ENCODE measurements around the gene MYRIP. TPM values are rescaled to one million over a fixed set of nuclear protein-coding genes. Genes with fewer than 3 reads are reported as not detected.
"Not testable (repeated sequence)": the region's sequence is repeated elsewhere in the genome, so short reads cannot be mapped to it uniquely, and the experiment has no call there.

Gene MYRIP
- total RNA-seq, 1 experiment from 2014 or later: 0.11 TPM

DNA sequence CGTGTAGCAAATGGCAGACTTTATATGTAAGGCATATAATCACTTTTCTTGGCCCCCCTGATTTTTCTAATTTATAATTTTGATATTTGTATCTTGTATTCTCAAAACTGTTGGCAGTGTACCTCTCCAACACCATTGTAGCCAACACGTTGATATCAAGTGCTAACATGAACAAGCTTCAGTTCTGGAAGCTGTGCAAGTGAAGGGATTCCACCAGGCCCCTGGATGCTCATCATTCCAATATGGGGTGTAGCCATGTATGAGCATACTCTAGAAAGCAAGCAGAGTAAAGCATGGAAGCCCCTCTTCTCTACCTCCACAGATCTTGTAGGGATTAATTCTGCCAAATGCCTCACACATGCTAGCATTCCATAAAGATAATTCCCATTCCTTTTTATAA lies 211.3 kb downstream of the MYRIP start:
- H3K4me3 ChIP-seq: no peak overlapping the region
- no peak overlapping the region for H3K27ac ChIP-seq
- no peaks in the 10 kb centered on the region for H3K4me1 ChIP-seq (replicated peaks)
- no peak for DNase-seq (ENCODE audit: low read depth in 1 of 2, low spot score in 2 of 2)
- no peaks in the 10 kb centered on the region; the same call in 1 of the 2 replicates for H3K9me3 ChIP-seq (replicated peaks)
- no peaks in the 10 kb centered on the region for H3K27me3 ChIP-seq (replicated peaks)
- H3K36me3 ChIP-seq: no peaks in the 10 kb centered on the region

DNA sequence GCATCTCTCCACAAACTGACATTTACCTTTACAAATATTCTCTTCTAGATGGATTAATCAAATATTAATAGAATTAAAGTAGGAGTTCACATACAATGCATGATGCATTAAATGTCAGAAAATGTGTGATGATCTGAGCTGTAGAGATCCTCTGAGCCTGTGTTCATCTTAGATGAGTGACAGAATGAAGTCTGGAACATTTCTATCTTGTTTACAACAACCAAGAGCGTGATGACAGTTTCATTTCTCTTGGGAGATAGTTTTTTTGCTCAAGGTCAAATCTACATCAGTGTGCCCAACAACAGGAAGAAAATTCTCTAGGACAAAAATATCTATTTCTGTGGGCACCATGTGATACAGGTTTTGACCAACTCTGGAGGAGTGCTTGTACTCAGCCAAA lies 211.9 kb downstream of the MYRIP start:
- no peak for DNase-seq (ENCODE audit: low read depth in 1 of 2, low spot score in 2 of 2)
- no peak overlapping the region for H3K4me3 ChIP-seq
- no peaks in the 10 kb centered on the region for H3K4me1 ChIP-seq (replicated peaks)
- no peak overlapping the region for H3K27ac ChIP-seq
- no peaks in the 10 kb centered on the region for H3K36me3 ChIP-seq
- H3K27me3 ChIP-seq (replicated peaks): no peaks in the 10 kb centered on the region
- H3K9me3 ChIP-seq (replicated peaks): no peaks in the 10 kb centered on the region; the same call in 1 of the 2 replicates

DNA sequence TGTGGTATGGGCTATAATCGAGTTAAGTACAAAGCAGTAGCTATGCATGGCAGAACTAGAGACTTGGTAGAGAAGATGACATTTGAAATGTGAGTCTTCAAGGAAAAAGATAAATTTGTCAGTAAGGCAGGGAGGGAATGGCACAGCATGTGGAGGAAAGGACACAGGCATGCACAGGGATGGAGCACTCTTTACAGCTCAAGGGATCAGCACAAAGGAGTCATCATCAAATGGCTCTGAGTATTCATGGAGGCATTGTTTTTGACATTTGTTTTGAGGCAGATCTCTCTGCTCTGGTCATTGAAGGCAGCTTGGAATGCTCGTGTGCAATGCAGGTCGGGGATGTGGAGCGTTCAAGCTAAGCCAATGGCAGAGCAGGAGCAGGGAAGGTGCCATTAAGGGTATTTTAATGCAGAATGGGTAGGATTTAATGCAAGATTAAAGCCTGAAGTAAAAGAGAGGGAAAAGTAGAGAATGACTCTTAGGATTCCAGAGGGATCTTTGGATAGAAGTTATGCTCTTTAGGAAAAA lies 213.0 kb downstream of the MYRIP start:
- Histone ChIP-seq H3K27me3 (replicated peaks) (no peaks in the 10 kb centered on the region), H3K27ac (no peak overlapping the region), H3K4me3 (no peak overlapping the region), H3K36me3 (no peaks in the 10 kb centered on the region), H3K4me1 (replicated peaks) (no peaks in the 10 kb centered on the region), H3K9me3 (replicated peaks) (no peaks in the 10 kb centered on the region; the same call in 1 of the 2 replicates)
- DNase-seq (ENCODE audit: low read depth in 1 of 2, low spot score in 2 of 2): no peak

DNA sequence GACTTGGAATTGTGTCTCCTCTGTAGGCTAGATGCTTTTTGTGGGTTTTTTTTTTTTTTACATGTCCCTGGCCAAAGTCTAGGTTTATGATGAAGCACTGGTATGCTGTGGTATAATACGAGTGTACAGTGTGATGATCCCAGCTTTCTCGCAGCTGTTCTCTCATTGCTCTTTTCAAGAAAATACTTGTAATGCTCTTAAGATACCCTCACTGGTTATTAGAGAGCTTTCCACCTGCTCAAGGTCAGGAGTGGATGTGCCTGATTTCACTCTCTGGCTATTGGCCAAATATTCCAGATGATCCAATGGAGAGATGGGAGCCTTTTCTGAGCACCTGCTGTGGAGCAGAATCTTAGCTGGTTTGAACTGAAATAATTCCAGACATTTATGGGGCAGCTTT lies 215.1 kb downstream of the MYRIP start:
- Histone ChIP-seq H3K4me1 (replicated peaks) (no peaks in the 10 kb centered on the region), H3K27me3 (replicated peaks) (no peaks in the 10 kb centered on the region), H3K4me3 (no peak overlapping the region), H3K27ac (no peak overlapping the region), H3K9me3 (replicated peaks) (no peaks in the 10 kb centered on the region; the same call in 1 of the 2 replicates), H3K36me3 (no peaks in the 10 kb centered on the region)
- DNase-seq (ENCODE audit: low read depth in 1 of 2, low spot score in 2 of 2): no peak

- H3K27ac ChIP-seq; DNase-seq (ENCODE audit: low read depth in 1 of 2, low spot score in 2 of 2); H3K4me3 ChIP-seq; H3K36me3 ChIP-seq; H3K27me3 ChIP-seq (replicated peaks); H3K9me3 ChIP-seq (replicated peaks); H3K4me1 ChIP-seq (replicated peaks): not testable (repeated sequence)
These were observed 216.5 kb downstream of the MYRIP start for GRCh38 chr3:40025892-40026291.

DNA sequence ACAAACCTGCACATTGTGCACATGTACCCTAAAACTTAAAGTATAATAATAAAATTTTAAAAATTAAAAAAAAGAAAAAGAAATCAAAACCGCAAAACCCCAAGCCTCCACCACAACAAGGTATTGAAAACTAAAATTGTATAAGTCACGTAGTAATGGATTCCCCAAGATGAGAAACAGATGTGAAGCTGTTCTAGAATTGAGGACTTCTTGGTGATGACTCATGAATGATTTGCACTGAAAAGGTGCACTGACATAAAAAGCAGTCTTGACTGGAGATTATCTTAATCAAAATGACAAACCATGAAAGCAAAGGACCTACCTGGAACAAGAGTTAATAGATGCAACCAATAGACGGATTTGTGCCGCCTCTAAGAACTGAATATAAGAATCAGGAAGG lies 225.8 kb downstream of the MYRIP start:
- Histone ChIP-seq H3K27me3 (replicated peaks) (no peaks in the 10 kb centered on the region), H3K4me1 (replicated peaks) (no peaks in the 10 kb centered on the region), H3K9me3 (replicated peaks) (no peaks in the 10 kb centered on the region), H3K27ac (no peak overlapping the region), H3K4me3 (no peak overlapping the region), H3K36me3 (no peaks in the 10 kb centered on the region)
- DNase-seq (ENCODE audit: low read depth in 1 of 2, low spot score in 2 of 2): no peak

DNA sequence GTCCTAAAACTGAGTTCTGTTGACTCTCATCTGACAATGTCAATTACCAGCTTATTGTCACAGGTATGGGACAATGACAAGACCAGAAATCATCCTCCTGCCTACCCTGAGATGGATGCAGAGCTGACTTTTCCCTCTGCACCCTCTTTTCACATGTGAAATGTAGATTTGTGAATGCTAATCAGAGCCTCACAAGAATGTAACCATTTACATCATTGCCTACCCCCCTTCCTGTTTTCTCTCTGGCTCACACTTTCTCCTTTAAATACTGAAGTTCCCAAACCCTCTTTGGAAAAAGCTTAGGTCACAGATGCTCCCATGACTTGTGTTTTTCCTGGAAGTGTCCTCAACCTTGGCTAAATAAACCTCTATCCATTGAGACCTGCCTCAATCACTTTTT lies 228.2 kb downstream of the MYRIP start:
- no peak overlapping the region for H3K27ac ChIP-seq
- DNase-seq (ENCODE audit: low read depth in 1 of 2, low spot score in 2 of 2): no peak
- H3K36me3 ChIP-seq: no peaks in the 10 kb centered on the region
- H3K27me3 ChIP-seq (replicated peaks): no peaks in the 10 kb centered on the region
- H3K4me3 ChIP-seq: no peak overlapping the region
- no peaks in the 10 kb centered on the region for H3K4me1 ChIP-seq (replicated peaks)
- H3K9me3 ChIP-seq (replicated peaks): no peaks in the 10 kb centered on the region

GRCh38 chr3:40042752-40043443 lies 233.5 kb downstream of the MYRIP start:
- no peaks in the 10 kb centered on the region for H3K36me3 ChIP-seq
- no peak overlapping the region for H3K27ac ChIP-seq
- 0 out of 2 replicates have a peak, but pooled peaks cover 3% of the 10 kb centered on the region for H3K4me1 ChIP-seq (replicated peaks)
- no peak for DNase-seq (ENCODE audit: low read depth in 1 of 2, low spot score in 2 of 2)
- no peaks in the 10 kb centered on the region for H3K27me3 ChIP-seq (replicated peaks)
- H3K9me3 ChIP-seq (replicated peaks): no peaks in the 10 kb centered on the region
- H3K4me3 ChIP-seq: no peak overlapping the region

DNA sequence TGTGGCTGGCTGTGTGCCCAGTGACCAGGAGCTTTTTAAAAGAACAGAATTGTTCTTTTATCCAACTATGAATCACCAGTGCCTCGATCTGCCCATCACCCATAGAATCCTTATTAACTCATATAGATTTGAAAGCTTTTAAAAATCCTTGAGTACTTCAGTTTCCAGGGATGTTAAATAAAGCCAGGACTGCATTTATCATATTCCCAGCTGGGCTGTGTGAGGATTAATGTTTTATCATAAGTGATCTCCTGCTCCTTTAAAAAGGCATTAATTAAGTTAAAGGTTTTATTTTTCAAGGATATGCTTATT lies 234.0 kb downstream of the MYRIP start:
- no peak for DNase-seq (ENCODE audit: low read depth in 1 of 2, low spot score in 2 of 2)
- no peak overlapping the region for H3K27ac ChIP-seq
- 0 out of 2 replicates have a peak, but pooled peaks cover 3% of the 10 kb centered on the region for H3K4me1 ChIP-seq (replicated peaks)

GRCh38 chr3:40044487-40044886 lies 235.1 kb downstream of the MYRIP start:
- no peak overlapping the region for H3K27ac ChIP-seq
- H3K4me3 ChIP-seq: no peak overlapping the region
- DNase-seq (ENCODE audit: low read depth in 1 of 2, low spot score in 2 of 2): peak in 1 of 2 experiments; percentile 21

More for the DNA sequence above, 234.0 kb downstream of the MYRIP start:
- H3K4me3 ChIP-seq: no peak overlapping the region
- H3K9me3 ChIP-seq (replicated peaks): no peaks in the 10 kb centered on the region
- no peaks in the 10 kb centered on the region for H3K27me3 ChIP-seq (replicated peaks)
- H3K36me3 ChIP-seq: no peaks in the 10 kb centered on the region

DNA sequence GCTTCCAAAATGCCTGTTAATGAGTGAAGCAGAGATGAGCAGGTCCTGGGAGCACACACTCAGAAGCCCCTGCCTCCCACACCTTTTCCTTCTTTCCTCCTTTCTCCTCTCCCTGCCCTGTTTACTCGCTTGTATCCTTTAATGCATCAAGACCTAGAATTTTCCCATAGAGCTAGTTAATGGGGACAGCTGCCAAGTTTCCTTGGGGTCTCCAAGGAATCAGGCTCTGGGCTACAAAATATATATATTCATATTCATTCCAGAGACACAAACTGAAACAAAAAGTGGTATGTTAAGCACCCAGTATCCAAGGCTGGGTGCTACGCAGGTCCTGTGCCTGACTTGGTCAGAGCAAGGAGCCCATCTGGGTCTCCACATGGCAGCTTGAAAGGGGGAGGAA lies 235.6 kb downstream of the MYRIP start:
- no peak overlapping the region for H3K4me3 ChIP-seq
- DNase-seq (ENCODE audit: low read depth in 1 of 2, low spot score in 2 of 2): no peak
- H3K36me3 ChIP-seq: no peaks in the 10 kb centered on the region
- H3K27me3 ChIP-seq (replicated peaks): no peaks in the 10 kb centered on the region
- no peak overlapping the region for H3K27ac ChIP-seq
- H3K9me3 ChIP-seq (replicated peaks): no peaks in the 10 kb centered on the region
- 0 out of 2 replicates have a peak, but pooled peaks cover 3% of the 10 kb centered on the region for H3K4me1 ChIP-seq (replicated peaks)

More at GRCh38 chr3:40044487-40044886, 235.1 kb downstream of the MYRIP start:
- H3K27me3 ChIP-seq (replicated peaks): no peaks in the 10 kb centered on the region
- H3K4me1 ChIP-seq (replicated peaks): 0 out of 2 replicates have a peak, but pooled peaks cover 3% of the 10 kb centered on the region
- no peaks in the 10 kb centered on the region for H3K36me3 ChIP-seq
- no peaks in the 10 kb centered on the region for H3K9me3 ChIP-seq (replicated peaks)

DNA sequence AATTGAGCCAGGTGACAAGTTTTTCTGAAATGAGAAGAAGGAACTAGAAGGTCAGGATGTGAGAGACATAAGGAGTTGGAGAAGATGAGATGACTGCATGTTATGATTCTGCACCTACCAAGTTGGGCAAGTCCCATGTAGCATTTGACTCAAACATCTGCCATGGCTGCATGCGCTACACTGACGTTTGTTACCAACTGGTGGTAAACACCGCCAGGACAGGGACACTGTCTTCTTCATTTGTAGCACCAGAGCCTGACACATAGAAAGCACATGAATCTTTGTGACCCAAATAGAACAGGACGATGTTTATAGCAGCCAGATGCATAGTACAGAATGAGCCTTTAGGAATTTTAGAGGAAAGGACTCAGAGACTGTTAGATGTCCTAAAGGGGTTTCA lies 236.7 kb downstream of the MYRIP start:
- Histone ChIP-seq H3K4me3 (no peak overlapping the region), H3K36me3 (no peaks in the 10 kb centered on the region), H3K27ac (no peak overlapping the region), H3K4me1 (replicated peaks) (0 out of 2 replicates have a peak, but pooled peaks cover 3% of the 10 kb centered on the region), H3K27me3 (replicated peaks) (no peaks in the 10 kb centered on the region), H3K9me3 (replicated peaks) (no peaks in the 10 kb centered on the region)
- DNase-seq (ENCODE audit: low read depth in 1 of 2, low spot score in 2 of 2): no peak

- H3K27ac ChIP-seq: no peak overlapping the region
- H3K4me3 ChIP-seq: no peak overlapping the region
- no peak for DNase-seq (ENCODE audit: low read depth in 1 of 2, low spot score in 2 of 2)
- H3K36me3 ChIP-seq: no peaks in the 10 kb centered on the region
- H3K27me3 ChIP-seq (replicated peaks): no peaks in the 10 kb centered on the region
- 0 out of 2 replicates have a peak, but pooled peaks cover 3% of the 10 kb centered on the region for H3K4me1 ChIP-seq (replicated peaks)
- H3K9me3 ChIP-seq (replicated peaks): no peaks in the 10 kb centered on the region
These were observed 238.0 kb downstream of the MYRIP start for GRCh38 chr3:40047406-40047805.

DNA sequence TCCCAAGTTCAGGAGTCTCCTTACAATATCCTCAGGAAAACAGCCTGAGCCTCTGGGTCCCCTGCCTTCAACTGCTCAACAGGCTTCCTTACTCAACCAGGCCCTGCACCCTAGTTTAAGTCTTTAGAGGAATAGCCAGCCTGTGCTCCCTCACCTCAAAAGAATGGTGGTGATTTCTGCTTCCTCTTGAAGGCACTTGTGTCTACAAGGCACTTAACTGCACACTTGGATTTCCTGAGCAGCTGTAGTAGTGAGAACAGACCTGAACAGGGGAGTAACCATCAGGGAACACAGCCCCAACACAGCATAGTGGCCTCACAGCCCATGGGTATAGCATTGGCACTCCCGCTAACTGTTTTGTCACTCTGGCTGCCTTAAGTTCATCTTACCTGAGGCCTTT lies 244.3 kb downstream of the MYRIP start:
- no peaks in the 10 kb centered on the region for H3K27me3 ChIP-seq (replicated peaks)
- H3K36me3 ChIP-seq: no peaks in the 10 kb centered on the region
- no peak overlapping the region for H3K27ac ChIP-seq
- H3K9me3 ChIP-seq (replicated peaks): no peaks in the 10 kb centered on the region
- H3K4me1 ChIP-seq (replicated peaks): 0 out of 2 replicates have a peak, but pooled peaks cover 3% of the 10 kb centered on the region
- no peak overlapping the region for H3K4me3 ChIP-seq
- DNase-seq (ENCODE audit: low read depth in 1 of 2, low spot score in 2 of 2): no peak

All from SJSA1 (cell line).